Kidney (tissue), 14 donors: ENCODE results near the gene CATSPERE. TPM values are rescaled to one million over a fixed set of nuclear protein-coding genes. Genes with fewer than 3 reads are reported as not detected.

Experiments
- DNase-seq, 5 donors: peaks; one replicate each; pipeline ENCODE4 v3.0.0-alpha.2; 2013 to 2020
- FAIRE-seq: peaks from 2 replicates; lab custom pipeline; 2012; peaks lifted over from hg19 to GRCh38; lab: Jason Lieb, UNC
- H3K27ac ChIP-seq, 2 donors: one replicate each; pipeline ENCODE4 v1.7.0; 2013; ENCODE audit warnings: low read depth in 2 of 2, low read length in 2 of 2, inconsistent platforms in 1 of 2
- H3K27me3 ChIP-seq: one replicate; pipeline ENCODE4 v1.7.1; 2013; ENCODE audit warnings: low read length, inconsistent platforms; ENCODE audit not compliant: control insufficient read depth, insufficient read depth
- H3K36me3 ChIP-seq, 3 donors: one replicate each; pipeline versions ENCODE4 v1.7.0 to v1.7.1; 2013; ENCODE audit warnings: low read length in 3 of 3, control low read depth in 1 of 3, inconsistent platforms in 1 of 3; ENCODE audit not compliant: insufficient read depth in 3 of 3, control insufficient read depth in 2 of 3
- H3K4me1 ChIP-seq, 3 donors: one replicate each; pipeline versions ENCODE4 v1.7.0 to v1.7.1; 2013; ENCODE audit warnings: low read length in 3 of 3, inconsistent platforms in 1 of 3, low read depth in 1 of 3; ENCODE audit not compliant: control insufficient read depth in 2 of 3, insufficient read depth in 2 of 3
- H3K4me3 ChIP-seq, 3 donors: one replicate each; pipeline versions ENCODE4 v1.7.0 to v1.8.1; 2013; ENCODE audit warnings: low read length in 3 of 3, control low read depth in 1 of 3, inconsistent platforms in 1 of 3
- H3K9ac ChIP-seq, 3 donors: one replicate each; pipeline versions ENCODE4 v1.7.0 to v1.7.1; 2013; ENCODE audit warnings: low read length in 3 of 3, control low read depth in 1 of 3, inconsistent platforms in 1 of 3
- H3K9me3 ChIP-seq, 3 donors: one replicate each; pipeline versions ENCODE4 v1.7.0 to v1.7.1; 2013; ENCODE audit warnings: low read length in 3 of 3, control low read depth in 1 of 3, inconsistent platforms in 1 of 3; ENCODE audit not compliant: control insufficient read depth in 2 of 3, insufficient read depth in 1 of 3
- intact Hi-C: fragments of 100-400 bp; cut with DNase I; formaldehyde crosslinking; loops from one replicate; pipeline ENCODE4 v1.11.1; 2022
- polyA plus RNA-seq: library from polyadenylated mRNA; stranded (reverse); fragments of 350-450 nt; fragmentation: Illumina TruSeq; extraction: RNeasy Lipid Tissue Mini Kit (QIAGEN cat#74804); gene quantifications from one replicate; pipeline ENCODE4 v1.2.3, GENCODE V29; 2014; ENCODE audit warnings: low read depth, low replicate concordance; ENCODE audit not compliant: insufficient read depth
- total RNA-seq: library from RNA; stranded (reverse); fragmentation: NEBNext Ultra II Directional; extraction: Animal tissue kit (Norgen Biotek cat#: 25700); gene quantifications from one replicate; pipeline ENCODE4 v1.2.1, GENCODE V29; 2021
- TF ChIP-seq, protein P1 (sequence below): IDR thresholded peaks from 3 replicates; pipeline ENCODE4 v1.5.1; 2012; ENCODE audit warnings: mild to moderate bottlenecking, moderate library complexity, borderline replicate concordance; ENCODE audit not compliant: insufficient read depth; ENCODE audit errors: extremely low read depth
- donor health status: control.
- donor health status: control.
- donor health status: control.
- donor health status: control.
- donor health status: control.
- donor health status: DM: yes; HTN: yes; CAD: no.
- donor health status: Normal renal cell carcinoma (clear cell type).

The CATSPERE gene
- total and polyA plus RNA-seq, 2 donors from 2014 or later = 0.73 to 2.5 TPM

DNA sequence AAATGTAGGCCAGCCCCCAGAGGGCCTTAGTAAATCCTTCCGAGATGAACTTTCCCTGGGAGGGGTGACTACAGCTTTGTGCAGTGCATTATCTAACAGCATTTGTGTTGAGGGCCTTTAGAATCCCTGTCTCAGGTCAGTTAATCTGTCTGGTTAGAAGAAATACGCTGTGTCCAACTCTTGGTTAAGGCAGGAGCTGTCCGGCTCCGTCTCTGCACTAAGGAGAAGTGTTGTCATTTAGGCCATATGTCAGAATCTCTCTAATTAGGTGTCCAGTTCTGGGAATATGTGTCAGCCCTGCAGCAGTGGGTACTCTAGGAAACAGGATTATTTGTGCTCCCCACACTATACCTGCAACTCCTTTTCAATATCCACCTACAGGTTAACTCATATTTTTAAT, 124.8 kb downstream of the CATSPERE start:
- no peaks in the 10 kb centered on the region for H3K36me3 ChIP-seq
- H3K9me3 ChIP-seq = no peaks in the 10 kb centered on the region
- DNase-seq = no peak
- no peak for FAIRE-seq
- H3K9ac ChIP-seq = no peak overlapping the region
- H3K27me3 ChIP-seq = no peaks in the 10 kb centered on the region
- intact Hi-C loops = no loop called here
- no peak overlapping the region for H3K27ac ChIP-seq
- H3K4me1 ChIP-seq = no peaks in the 10 kb centered on the region
- no peak overlapping the region for H3K4me3 ChIP-seq
- TF ChIP-seq, protein P1, sequence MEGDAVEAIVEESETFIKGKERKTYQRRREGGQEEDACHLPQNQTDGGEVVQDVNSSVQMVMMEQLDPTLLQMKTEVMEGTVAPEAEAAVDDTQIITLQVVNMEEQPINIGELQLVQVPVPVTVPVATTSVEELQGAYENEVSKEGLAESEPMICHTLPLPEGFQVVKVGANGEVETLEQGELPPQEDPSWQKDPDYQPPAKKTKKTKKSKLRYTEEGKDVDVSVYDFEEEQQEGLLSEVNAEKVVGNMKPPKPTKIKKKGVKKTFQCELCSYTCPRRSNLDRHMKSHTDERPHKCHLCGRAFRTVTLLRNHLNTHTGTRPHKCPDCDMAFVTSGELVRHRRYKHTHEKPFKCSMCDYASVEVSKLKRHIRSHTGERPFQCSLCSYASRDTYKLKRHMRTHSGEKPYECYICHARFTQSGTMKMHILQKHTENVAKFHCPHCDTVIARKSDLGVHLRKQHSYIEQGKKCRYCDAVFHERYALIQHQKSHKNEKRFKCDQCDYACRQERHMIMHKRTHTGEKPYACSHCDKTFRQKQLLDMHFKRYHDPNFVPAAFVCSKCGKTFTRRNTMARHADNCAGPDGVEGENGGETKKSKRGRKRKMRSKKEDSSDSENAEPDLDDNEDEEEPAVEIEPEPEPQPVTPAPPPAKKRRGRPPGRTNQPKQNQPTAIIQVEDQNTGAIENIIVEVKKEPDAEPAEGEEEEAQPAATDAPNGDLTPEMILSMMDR = no peak

DNA sequence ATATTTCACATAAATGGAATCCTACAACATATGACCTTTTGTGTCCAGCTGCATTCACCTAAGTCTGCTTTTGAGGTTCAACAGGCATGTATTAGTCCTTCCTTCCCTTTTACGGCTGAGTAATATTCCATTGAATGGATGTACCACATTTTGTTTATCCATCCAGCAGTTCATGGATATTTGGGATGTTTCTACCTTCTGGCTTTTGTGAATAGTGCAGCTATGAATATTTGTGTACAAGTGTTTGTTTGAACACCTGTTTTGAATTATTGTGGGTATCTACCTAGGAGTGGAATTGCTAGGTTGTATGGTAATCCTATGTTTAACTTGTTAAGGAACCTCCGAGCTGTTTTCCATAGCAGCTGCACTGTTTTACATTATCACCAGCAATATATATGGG, 129.6 kb downstream of the CATSPERE start:
- Histone ChIP-seq H3K9ac (no peak overlapping the region), H3K27me3 (no peaks in the 10 kb centered on the region), H3K4me1 (no peaks in the 10 kb centered on the region), H3K36me3 (no peaks in the 10 kb centered on the region), H3K9me3 (no peaks in the 10 kb centered on the region), H3K4me3 (no peak overlapping the region), H3K27ac (no peak overlapping the region)
- FAIRE-seq (no peak), DNase-seq (no peak)
- TF ChIP-seq, protein P1 = no peak
- intact Hi-C loops = no loop called here

DNA sequence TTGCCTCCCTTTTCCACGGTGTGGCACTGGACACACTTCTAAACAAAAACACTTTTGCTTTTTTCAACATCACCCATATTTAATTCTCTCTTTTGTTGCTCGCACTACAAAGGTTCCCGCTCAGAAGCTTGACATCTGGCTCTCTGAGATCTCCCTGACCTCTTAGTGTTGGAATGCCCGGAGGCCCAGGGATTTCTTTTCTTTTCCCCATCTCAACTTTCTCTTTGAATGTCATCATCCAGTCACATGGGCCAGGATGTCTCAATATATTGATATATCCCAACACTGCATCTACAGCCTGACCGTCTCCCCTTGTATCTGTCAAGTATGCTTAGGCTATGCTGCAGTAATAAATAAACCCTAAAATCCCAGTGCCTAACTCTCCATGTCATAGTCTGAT, 137.5 kb downstream of the CATSPERE start:
- Histone ChIP-seq H3K27ac (no peak overlapping the region), H3K9ac (no peak overlapping the region), H3K9me3 (no peaks in the 10 kb centered on the region), H3K4me1 (no peaks in the 10 kb centered on the region), H3K36me3 (no peaks in the 10 kb centered on the region), H3K27me3 (no peaks in the 10 kb centered on the region), H3K4me3 (no peak overlapping the region)
- intact Hi-C loops = no loop called here
- FAIRE-seq (no peak), DNase-seq (no peak)
- TF ChIP-seq, protein P1 = no peak

DNA sequence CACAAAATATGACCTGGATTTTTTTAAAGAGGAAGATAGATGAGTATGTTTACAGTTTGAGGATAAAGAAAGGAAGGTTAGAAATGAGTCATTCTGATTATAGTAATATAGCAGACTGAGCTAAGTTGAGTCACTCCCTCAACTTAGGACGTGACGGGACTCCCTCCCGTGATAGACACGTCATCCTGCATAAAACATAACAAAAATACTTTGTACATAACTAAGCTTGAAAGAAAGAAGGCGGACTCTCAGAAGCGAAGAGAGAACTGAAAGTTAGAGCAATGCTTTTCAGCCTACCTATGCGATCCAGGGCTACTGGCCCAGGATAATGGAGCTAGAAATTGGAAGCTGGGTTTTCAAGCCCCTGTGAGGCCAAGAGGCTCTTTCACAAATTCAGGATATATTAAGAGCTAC, 138.9 kb downstream of the CATSPERE start:
- FAIRE-seq = no peak
- intact Hi-C loops = loop anchor here (10.0 kb wide), 1 partner anchor 445 kb away; no protein-coding TSS in a partner anchor
- Histone ChIP-seq H3K4me1 (no peaks in the 10 kb centered on the region), H3K27me3 (no peaks in the 10 kb centered on the region), H3K9ac (no peak overlapping the region), H3K27ac (no peak overlapping the region), H3K9me3 (no peaks in the 10 kb centered on the region), H3K36me3 (no peaks in the 10 kb centered on the region), H3K4me3 (no peak overlapping the region)
- TF ChIP-seq, protein P1 = no peak
- no peak for DNase-seq
